Endothelial cell of umbilical vein (primary cell): ENCODE measurements around the gene CELA2B. TPM values are rescaled to one million over a fixed set of nuclear protein-coding genes. Genes with fewer than 3 reads are reported as not detected.
"Not testable (repeated sequence)": the region's sequence is repeated elsewhere in the genome, so short reads cannot be mapped to it uniquely, and the experiment has no call there.

Experiments used
- BruUV-seq: library from RNA; stranded (reverse); fragments of 400-500 nt; replicated peaks from 2 replicates; lab custom pipeline; 2021; lab: Mats Ljungman, UMichigan
- CTCF ChIA-PET: fragments of 300-600, 350-600 bp; sonication (Branson Sonifier 250); formaldehyde crosslinking; loops from one replicate; lab custom pipeline; 2021; ENCODE audit warnings: antibody characterized with exemption, inconsistent platforms; lab: Charles Lee
- POLR2A ChIA-PET: fragments of 300-600, 350-600 bp; sonication (Branson Sonifier 250); formaldehyde crosslinking; loops from one replicate; lab custom pipeline; 2021; ENCODE audit warnings: antibody characterized with exemption, inconsistent platforms; lab: Charles Lee
- DNase-seq: peaks from one replicate; pipeline ENCODE4 v3.0.0-alpha.2; 2011; ENCODE audit warnings: low read depth, low spot score
- FAIRE-seq: peaks from 2 replicates; lab custom pipeline; 2011; peaks lifted over from hg19 to GRCh38; lab: Jason Lieb, UNC
- H2AFZ ChIP-seq: 2 replicates; pipeline ENCODE4 v1.6.0; 2012; ENCODE audit warnings: low read depth, low read length, control low read depth, inconsistent platforms
- H3K27ac ChIP-seq: 2 replicates; pipeline ENCODE4 v1.5.1; 2011; ENCODE audit warnings: low read depth, mild to moderate bottlenecking, control low read depth, low read length, moderate library complexity; ENCODE audit not compliant: insufficient read depth
- H3K27me3 ChIP-seq, 2 experiments: 2 replicates each; pipeline versions ENCODE4 v1.6.0 to v1.6.1; 2011; ENCODE audit warnings: low read length in 2 of 2, mixed read lengths in 1 of 2; ENCODE audit not compliant: control insufficient read depth in 2 of 2, insufficient read depth in 2 of 2
- H3K36me3 ChIP-seq, 2 experiments: 2 replicates in 1 of 2; 3 replicates in 1 of 2; pipeline ENCODE4 v1.5.1; 2011; ENCODE audit warnings: low read length in 2 of 2, mild to moderate bottlenecking in 1 of 2, moderate library complexity in 1 of 2; ENCODE audit not compliant: control insufficient read depth in 2 of 2, insufficient read depth in 2 of 2; ENCODE audit errors: extremely low read depth in 1 of 2
- H3K4me1 ChIP-seq: 3 replicates; pipeline ENCODE4 v1.5.1; 2011; ENCODE audit warnings: mild to moderate bottlenecking, low read length; ENCODE audit not compliant: control insufficient read depth, insufficient read depth; ENCODE audit errors: extremely low read depth
- H3K4me2 ChIP-seq: 2 replicates; pipeline ENCODE4 v1.6.1; 2011; ENCODE audit warnings: low read length, control low read depth, mixed read lengths; ENCODE audit not compliant: insufficient read depth
- H3K4me3 ChIP-seq, 3 experiments: fragments of 200-600 bp in 1 of 3; sonication (generic), shearing (Covaris generic) in 1 of 3; replicated peaks in 1 of 3; 2 replicates each; pipeline ENCODE4 v1.5.1; 2011 to 2016; ENCODE audit warnings: control low read depth in 3 of 3, low read length in 3 of 3, mild to moderate bottlenecking in 2 of 3, inconsistent platforms in 1 of 3, low read depth in 1 of 3, moderate library complexity in 1 of 3; ENCODE audit not compliant: insufficient read depth in 1 of 3
- H3K79me2 ChIP-seq: 2 replicates; pipeline ENCODE4 v1.6.0; 2012; ENCODE audit warnings: low read length, inconsistent platforms; ENCODE audit not compliant: control insufficient read depth, insufficient read depth
- H3K9ac ChIP-seq: replicated peaks from 2 replicates; pipeline ENCODE3; 2011; ENCODE audit warnings: low read length, control low read depth; ENCODE audit not compliant: insufficient read depth; ENCODE audit errors: extremely low read depth
- H3K9me1 ChIP-seq: replicated peaks from 3 replicates; pipeline ENCODE4 v1.6.0; 2011; ENCODE audit warnings: mild to moderate bottlenecking, low read length; ENCODE audit not compliant: control insufficient read depth, insufficient read depth; ENCODE audit errors: extremely low read depth
- H3K9me3 ChIP-seq: replicated peaks from 2 replicates; pipeline ENCODE4 v1.5.1; 2012; ENCODE audit warnings: low read length, inconsistent platforms; ENCODE audit not compliant: control insufficient read depth, insufficient read depth
- H4K20me1 ChIP-seq: replicated peaks from 2 replicates; pipeline ENCODE3; 2011; ENCODE audit warnings: mild to moderate bottlenecking, low read length; ENCODE audit not compliant: control insufficient read depth, insufficient read depth; ENCODE audit errors: extremely low read depth
- FOS ChIP-seq: IDR thresholded peaks from 2 replicates; pipeline ENCODE4 v1.6.1; 2011; ENCODE audit warnings: mild to moderate bottlenecking, low read length, moderate library complexity, borderline replicate concordance; ENCODE audit not compliant: insufficient read depth
- GATA2 ChIP-seq: IDR thresholded peaks from 2 replicates; pipeline ENCODE4 v1.7.0; 2011; ENCODE audit warnings: low read depth, mild to moderate bottlenecking, moderate library complexity, mixed read lengths, low read length; ENCODE audit not compliant: insufficient read length, insufficient read depth
- JUN ChIP-seq: IDR thresholded peaks from 2 replicates; pipeline ENCODE4 v1.6.1; 2011; ENCODE audit warnings: borderline replicate concordance, low read depth; ENCODE audit not compliant: insufficient read length, insufficient read depth
- POLR2A ChIP-seq: IDR thresholded peaks from 2 replicates; pipeline ENCODE4 v1.6.1; 2012; ENCODE audit warnings: low read depth, mild to moderate bottlenecking, control low read depth, low read length
- POLR2AphosphoS5 ChIP-seq: IDR thresholded peaks from 2 replicates; pipeline ENCODE4 v1.6.1; 2012; ENCODE audit warnings: low read depth, mild to moderate bottlenecking, control low read depth, low read length, moderate library complexity; ENCODE audit not compliant: insufficient read depth
- dilution Hi-C: fragments of 300-500 bp; cut with MboI; formaldehyde crosslinking; loops from one replicate; pipeline ENCODE4 v1.15.0; 2019; ENCODE audit warnings: low sequenced_read_pairs; ENCODE audit not compliant: extremely low pct_ligation_motif_present
- intact Hi-C: fragments of 100-400 bp; cut with micrococcal nuclease; formaldehyde crosslinking; loops from one replicate; pipeline ENCODE4 v1.10.0; 2022
- polyA plus RNA-seq, 4 experiments: library from polyadenylated mRNA; depleted of rRNA in 3 of 4; stranded (reverse) in 3 of 4; unstranded in 1 of 4; fragments of >200 nt; gene quantifications; 2 replicates each; pipeline versions ENCODE4 v1.2.1 to v1.2.3, GENCODE V29; 2011 to 2012; ENCODE audit warnings: missing spikeins in 1 of 4
- total RNA-seq: library from RNA; stranded (reverse); gene quantifications from 2 replicates; pipeline ENCODE4 v1.2.3, GENCODE V29; 2021
- TF ChIP-seq, protein P1 (sequence below), 2 donors: IDR thresholded peaks; 1 replicate in 1 of 2; 2 replicates in 1 of 2; pipeline ENCODE4 v1.5.1; 2011; ENCODE audit warnings: low read length in 2 of 2, mild to moderate bottlenecking in 2 of 2, moderate library complexity in 2 of 2, control low read depth in 1 of 2, inconsistent platforms in 1 of 2, low read depth in 1 of 2; ENCODE audit not compliant: insufficient read depth in 1 of 2; ENCODE audit errors: extremely low read depth in 1 of 2

The CELA2B gene
- total and polyA plus RNA-seq, 2 donors (not counting 3 experiments of a cell fraction or from before 2014, with no cell fraction given) = not detected

DNA sequence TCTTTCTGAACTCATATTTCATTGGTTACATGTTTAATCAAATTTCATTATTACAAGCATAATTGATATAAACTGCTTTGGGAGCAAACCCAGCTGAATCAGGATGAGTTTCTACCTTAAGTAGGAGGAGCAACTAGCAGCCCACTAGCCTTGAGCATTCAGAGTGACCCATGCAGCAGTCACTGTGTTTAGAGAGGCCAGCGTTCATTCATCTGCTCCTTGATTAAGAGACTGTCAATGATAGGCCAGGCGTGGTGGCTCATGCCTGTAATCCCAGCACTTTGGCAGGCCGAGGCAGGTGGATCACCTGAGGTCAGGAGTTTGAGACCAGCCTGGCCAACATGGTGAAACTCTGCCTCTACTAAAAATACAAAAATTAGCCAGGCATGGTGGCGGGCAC lies 17.5 kb upstream of the CELA2B start:
- CTCF ChIA-PET = interaction anchor here (1.3 kb wide), 1 partner anchor 135 kb away, joined by 3 read pairs; no protein-coding TSS in a partner anchor
- H2AFZ ChIP-seq, POLR2A ChIA-PET, H3K9me1 ChIP-seq, H3K79me2 ChIP-seq, H3K27me3 ChIP-seq, H3K4me3 ChIP-seq, FAIRE-seq, H3K27ac ChIP-seq, DNase-seq, H3K36me3 ChIP-seq, dilution Hi-C loops, intact Hi-C loops, BruUV-seq, H4K20me1 ChIP-seq, H3K4me2 ChIP-seq, H3K9me3 ChIP-seq, H3K4me1 ChIP-seq, H3K9ac ChIP-seq: not testable (repeated sequence)

DNA sequence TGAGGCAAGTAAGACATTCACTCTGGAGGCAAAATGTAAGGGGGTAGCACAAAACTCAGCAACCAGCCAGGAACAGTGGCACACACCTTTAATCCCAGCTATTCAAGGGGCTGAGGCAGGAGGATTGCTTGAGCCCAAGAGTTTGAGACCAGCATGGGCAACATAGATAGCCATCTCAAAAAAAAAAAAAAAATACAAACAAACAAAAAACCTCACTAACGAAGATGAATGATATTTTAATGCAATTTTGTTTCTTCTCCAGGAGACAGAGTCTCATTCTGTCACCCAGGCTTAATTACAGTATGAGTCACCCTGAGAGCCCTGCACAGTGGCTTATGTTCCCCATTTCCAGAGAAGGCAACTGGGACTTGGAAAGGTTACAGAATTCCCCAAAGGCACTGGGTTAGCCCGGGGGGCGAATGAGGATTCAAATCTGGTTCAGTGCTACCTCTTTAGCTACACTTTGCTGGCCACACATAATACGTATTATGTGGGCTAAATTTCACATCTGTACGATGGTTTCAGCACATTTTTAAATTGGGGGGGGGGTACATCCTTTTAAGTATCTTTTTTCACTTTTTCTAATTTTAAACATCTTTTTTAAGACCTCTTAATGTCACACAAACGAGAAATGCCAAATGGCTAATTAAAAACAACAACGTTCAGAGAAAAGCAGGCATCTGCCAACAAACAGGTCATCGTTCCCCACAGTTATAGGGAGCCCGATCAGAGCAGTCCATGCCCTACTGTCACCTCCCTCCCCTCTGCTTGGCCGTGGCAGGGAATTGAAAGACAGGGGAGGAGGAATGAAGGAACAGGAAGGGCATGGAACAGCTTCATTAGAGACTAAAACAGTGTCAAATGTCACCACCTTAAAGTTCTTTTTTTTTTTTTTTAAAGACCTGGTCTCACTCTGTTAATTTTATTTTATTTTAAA lies 15.9 kb upstream of the CELA2B start:
- Histone ChIP-seq H3K4me3 (no peak overlapping the region), H3K9me1 (no peaks in the 10 kb centered on the region), H3K27me3 (no peaks in the 10 kb centered on the region), H3K4me1 (no peaks in the 10 kb centered on the region), H3K79me2 (no peaks in the 10 kb centered on the region), H3K36me3 (no peaks in the 10 kb centered on the region), H3K4me2 (no peak overlapping the region), H3K9ac (no peak overlapping the region), H4K20me1 (no peaks in the 10 kb centered on the region), H3K9me3 (no peaks in the 10 kb centered on the region), H3K27ac (no peak overlapping the region), H2AFZ (no peak overlapping the region)
- TF ChIP-seq POLR2AphosphoS5 (no peak), JUN (no peak), POLR2A (no peak), FOS (no peak), GATA2 (no peak)
- TF ChIP-seq, protein P1, sequence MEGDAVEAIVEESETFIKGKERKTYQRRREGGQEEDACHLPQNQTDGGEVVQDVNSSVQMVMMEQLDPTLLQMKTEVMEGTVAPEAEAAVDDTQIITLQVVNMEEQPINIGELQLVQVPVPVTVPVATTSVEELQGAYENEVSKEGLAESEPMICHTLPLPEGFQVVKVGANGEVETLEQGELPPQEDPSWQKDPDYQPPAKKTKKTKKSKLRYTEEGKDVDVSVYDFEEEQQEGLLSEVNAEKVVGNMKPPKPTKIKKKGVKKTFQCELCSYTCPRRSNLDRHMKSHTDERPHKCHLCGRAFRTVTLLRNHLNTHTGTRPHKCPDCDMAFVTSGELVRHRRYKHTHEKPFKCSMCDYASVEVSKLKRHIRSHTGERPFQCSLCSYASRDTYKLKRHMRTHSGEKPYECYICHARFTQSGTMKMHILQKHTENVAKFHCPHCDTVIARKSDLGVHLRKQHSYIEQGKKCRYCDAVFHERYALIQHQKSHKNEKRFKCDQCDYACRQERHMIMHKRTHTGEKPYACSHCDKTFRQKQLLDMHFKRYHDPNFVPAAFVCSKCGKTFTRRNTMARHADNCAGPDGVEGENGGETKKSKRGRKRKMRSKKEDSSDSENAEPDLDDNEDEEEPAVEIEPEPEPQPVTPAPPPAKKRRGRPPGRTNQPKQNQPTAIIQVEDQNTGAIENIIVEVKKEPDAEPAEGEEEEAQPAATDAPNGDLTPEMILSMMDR (IDR thresholded peaks at IDR 0.05; ENCODE audit: extremely low read depth in 1 of 2, insufficient read depth in 1 of 2, low read depth in 1 of 2, low read length in 2 of 2) = no peak
- dilution Hi-C loops = no loop called here
- intact Hi-C loops = no loop called here
- no peak for DNase-seq
- CTCF ChIA-PET = interaction anchor here (0.7 kb wide), 1 partner anchor 12 kb away, joined by 5 read pairs; no protein-coding TSS in a partner anchor
- POLR2A ChIA-PET = no interaction called here
- FAIRE-seq = no peak
- BruUV-seq = no TSS peak
